Measurements from ENCODE around the gene SFXN2.
"Not testable (repeated sequence)": the region's sequence is repeated elsewhere in the genome, so short reads cannot be mapped to it uniquely, and the experiment has no call there.

The SFXN2 gene

DNA sequence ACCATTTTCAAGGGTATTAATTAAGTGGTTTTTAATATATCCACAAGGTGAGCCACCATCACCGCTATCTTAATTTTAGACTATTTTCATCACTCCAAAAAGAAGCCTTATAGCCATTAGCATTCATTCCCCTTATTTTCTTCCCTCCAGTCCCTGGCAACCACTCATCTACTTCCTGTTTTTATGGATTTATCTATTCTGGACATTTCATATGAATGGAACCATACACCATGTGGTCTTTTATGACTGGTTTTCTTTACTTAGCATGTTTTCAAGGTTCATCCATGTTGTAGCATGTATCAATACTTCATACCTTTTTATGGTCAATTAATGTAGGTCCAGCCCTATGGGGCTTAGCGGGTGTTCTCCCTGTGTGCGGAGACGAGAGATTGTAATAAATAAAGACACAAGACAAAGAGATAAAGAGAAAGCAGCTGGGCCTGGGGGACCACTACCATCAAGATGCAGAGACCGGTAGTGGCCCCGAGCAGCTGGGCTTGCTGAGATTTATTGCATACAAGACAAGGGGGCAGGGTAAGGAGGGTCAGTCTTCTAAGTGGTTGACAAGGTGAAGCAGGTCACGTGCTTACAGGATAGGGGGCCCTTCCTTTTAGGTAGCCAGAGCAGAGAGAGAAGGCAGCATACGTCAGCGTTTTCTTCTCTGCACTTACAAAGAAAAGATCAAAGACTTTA lies 44.0 kb downstream of the SFXN2 start:
- DNase-seq = no peak

DNA sequence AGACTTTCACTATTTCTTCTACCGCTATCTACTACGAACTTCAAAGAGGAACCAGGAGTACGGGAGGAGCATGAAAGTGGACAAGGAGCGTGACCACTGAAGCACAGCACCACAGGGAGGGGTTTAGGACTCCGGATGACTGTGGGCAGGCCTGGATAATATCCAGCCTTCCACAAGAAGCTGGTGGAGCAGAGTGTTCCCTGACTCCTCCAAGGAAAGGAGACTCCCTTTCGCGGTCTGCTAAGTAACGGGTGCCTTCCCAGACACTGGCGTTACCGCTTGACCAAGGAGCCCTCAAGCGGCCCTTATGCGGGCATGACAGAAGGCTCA lies 44.5 kb downstream of the SFXN2 start:
- DNase-seq = not testable (repeated sequence)

DNA sequence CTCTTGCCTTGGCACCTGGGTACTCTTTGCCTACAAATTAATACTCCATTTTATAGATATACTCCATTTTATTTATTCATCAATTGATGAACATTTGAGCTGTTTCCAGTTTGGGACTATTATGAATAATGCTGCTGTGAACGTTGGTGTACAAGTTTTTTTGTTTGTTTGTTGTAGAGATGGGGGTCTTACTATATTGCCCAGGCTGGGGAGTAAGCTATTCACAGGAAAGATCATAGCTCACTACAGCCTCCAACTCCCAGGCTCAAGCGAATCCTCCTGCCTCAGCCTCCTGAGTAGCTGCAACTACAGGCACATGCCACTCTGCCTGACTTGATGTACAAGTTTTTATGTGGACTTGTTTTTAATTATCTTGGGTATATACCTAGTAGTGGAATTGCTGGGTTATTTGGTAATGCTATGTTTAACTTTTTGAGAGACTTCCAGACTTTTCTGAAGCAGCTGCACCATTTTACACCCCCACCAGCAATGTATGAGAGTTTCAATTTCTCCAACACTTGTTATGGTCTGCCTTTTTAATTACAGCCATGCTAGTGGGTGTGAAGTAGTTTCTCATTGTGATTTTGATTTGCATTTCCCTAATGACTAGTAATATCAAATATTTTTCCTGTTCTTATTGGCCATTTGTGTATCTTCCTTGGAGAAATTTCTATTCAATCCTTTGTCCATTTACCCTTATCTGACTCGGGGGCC lies 45.2 kb downstream of the SFXN2 start:
- no peak for DNase-seq

DNA sequence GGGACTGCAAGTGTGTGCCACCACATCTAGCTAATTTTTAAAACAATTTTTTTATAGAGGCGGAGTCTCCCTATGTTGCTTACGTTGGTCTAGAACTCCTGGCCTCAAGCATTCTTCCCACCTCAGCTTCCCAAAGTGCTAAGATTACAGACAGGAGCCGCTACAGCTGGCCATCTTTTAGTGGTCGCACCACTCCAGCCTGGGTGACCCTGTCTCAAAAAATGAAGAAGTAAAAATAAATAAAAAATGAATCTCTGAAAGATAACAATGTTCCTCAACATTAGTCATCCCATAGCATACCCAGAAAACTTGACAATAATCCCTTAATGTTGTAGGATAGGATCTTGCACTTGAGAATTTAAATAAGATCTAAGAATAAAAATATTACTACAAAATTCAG lies 47.5 kb downstream of the SFXN2 start:
- no peak for DNase-seq

DNA sequence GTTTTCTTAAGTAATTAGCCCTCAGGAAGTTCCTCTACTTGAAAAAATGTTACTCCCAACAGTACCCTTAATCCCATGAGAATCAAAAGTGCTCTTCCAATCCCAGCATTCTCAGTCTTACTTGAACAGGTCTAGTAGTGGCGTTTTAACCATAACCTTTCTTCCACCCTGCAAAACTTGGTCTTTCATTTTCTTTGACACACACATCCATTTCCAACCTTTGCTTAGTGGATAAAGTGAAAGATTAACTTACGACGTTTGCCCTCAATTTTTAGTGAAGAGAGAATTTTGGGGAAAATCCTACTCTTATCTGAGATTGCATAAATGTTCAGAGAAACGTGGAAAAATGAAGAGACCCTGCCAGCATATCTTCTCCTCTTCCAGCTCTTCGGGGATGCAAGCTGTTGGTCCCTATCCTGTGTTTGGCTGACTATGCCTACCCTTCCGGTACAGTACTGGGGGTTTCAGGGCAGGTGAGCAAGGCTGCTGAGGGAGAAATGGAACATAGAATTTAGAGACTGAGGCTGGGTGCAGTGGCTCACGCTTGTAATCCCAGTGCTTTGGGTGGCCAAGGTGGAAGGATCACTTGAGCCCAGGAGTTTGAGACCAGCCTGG lies 48.1 kb downstream of the SFXN2 start:
- no peak for DNase-seq

DNA sequence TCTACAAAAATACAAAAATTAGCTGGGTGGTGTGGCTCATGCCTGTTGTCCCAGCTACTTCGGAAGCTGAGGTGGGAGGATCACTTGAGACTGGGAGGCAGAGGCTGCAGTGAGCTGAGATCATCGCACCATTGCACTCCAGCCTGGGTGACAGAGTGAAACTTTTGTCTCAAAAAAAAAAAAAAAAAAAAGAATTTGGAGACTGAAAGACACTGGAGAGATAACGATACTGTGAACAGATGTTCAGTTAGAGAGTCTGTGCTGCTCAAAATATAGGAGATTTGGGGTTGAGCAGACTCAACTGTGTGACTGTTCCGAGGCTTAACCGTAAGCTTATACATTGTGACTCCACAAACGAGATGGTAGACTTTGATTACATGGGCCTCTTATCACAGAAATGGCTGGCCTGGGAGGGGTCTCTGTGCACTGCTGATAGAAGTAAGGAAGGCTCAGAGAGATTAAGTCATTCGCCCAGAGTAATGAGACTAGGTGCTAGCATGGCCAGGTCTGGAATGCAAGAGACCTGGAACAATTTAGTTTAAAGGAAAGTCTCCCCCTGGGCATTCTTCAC lies 48.7 kb downstream of the SFXN2 start:
- no peak for DNase-seq

DNA sequence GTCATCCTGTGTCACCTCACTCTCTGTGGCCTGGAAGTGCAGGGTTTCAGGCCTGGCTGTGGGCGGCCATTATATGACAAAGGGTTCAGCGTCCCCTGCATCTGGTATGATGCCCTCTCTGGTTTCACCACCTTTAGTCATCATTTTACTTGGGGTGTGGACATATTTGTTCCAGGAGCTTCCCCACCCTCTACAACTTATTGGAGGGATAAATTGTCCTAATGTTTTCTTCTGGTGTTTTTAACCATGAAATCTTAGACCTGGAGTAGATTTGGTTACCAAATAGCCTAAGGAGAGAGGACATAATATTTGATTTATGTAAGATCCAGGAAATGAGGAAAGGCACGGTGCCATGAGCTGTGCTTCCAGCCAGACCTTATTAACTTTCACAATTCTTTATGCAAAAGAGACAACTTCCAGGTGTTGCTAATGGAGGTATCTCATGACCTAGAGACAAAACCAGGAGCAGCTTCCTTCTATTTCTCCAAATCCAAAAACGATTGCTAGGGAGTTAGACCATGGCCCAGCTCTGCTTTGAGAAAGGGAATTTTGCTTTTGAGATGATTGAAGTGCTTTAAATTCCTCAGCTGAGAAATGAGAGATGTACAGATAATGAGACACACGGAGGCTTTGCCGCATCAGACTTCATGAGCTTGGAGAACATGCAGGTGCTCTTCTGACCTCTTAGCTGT lies 50.2 kb downstream of the SFXN2 start:
- DNase-seq = no peak

DNA sequence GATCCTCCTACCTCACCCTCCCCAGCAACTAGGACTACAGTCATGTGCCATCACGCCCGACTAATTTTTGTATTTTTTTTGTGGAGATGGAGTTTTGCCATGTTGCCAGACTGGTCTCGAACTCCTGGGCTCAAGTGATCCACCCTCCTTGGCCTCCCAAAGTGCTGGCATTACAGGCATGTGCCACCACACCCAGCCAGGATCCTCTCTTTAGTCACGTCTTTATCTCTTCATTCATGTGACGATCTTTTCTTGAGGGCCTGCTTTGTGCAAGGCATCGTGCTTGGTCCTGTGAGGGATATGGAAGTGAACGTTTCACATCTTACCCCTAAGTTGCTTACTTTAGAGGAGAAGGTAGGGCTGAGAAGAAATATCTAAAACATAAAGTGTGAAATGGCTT lies 50.9 kb downstream of the SFXN2 start:
- no peak for DNase-seq

DNA sequence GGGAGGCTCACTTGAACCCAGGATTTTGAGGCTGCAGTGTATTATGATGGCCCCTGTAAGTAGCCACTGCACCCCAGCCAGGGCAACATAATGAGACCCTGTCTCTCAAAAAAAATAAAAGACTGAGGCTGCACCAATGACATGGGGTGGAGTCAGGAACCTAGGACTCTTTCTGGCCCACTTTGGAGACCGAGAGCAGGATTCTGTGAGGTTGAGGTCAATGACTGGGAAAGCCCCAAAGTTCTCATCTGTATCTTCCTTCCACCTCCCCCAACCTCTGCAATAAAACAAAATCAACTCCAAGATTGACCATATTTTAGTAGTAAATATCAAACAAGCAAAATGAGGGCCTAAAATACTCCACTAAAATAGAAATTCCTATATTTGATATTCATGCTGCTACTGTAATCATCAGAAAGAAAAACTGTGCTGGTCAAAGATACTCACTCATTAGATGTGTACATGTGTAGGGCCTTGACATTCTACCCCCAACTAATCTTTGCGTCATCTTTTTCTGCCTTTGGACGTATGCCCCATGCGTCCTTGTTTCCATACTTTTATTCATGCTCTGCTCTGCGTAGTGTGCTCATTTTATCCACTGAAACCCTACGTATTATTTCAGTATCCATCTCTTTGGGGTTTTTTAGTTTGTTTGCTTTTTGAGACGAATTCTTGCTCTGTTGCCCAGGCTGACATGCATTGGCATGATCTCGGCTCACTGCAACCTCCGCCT lies 53.2 kb downstream of the SFXN2 start:
- DNase-seq = no peak

DNA sequence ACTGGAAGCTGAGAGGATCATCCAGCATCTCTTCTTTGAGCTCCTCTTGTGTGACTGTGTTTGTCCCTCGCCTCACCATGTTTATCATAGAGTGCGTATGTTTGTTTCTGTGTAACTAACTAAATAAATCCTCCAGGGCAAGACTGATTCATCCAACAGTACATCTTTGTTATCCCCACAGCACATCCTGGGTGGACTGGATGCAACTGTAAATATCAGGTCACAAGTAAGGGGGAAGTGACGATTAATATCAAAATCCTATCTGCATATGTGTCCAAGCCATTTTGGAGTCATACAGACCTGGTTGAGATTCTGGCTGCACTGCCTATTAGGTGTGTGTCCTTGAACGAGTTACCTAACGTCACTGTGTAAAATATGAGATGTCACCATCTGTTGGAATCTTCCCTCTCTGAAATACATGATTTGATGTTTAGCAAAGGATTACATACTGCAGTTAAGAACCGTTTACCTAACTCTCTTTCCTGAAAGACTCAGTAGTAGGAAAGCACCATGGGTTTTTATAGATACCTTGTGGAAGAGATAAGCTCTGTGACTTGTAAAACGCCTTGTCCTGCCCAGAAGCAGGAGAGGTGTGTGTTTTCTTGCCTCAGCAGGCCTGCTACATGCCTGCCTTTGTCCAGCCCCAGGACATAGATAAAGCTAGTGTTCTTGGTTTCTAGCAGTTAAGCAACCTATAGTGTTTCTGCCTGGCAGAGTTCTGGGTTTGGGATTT lies 55.1 kb downstream of the SFXN2 start:
- DNase-seq = no peak

DNA sequence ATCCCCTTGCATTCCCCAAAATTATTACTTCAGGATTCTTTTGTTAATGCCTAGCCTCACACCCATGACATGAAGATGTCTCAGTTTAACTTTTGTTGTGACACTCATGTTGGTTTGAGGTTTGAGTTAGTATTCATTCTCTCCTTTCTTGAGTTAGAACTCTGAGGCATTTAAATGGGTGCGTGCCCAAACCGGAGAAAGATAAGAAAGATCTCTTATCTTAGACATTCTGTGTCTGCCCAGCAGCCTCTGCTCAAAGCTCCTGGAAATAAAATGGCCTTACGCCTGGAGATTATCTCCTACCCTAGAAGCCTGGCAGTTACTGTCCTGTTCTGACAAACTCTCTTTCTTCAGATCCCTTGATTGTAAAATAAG lies 55.7 kb downstream of the SFXN2 start:
- DNase-seq = no peak

DNA sequence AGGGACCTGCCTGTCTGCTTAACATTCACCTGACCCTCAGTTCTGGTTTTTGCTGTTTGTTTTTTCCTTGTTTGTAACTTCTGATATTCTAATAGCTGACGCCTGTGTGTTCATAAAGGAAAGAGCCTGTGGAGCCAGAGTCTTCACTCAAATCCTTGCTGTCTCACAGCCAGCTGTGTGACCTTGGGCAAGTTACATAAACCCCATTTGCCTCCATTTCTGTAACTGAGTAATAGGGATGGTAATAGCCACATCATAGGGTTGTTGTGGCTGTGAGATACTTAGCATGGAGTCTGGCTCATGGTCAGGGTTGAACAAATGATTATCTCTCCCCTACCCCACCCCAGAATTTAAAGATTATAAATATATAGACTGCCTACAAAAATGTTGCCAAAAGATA lies 56.4 kb downstream of the SFXN2 start:
- DNase-seq = no peak

DNA sequence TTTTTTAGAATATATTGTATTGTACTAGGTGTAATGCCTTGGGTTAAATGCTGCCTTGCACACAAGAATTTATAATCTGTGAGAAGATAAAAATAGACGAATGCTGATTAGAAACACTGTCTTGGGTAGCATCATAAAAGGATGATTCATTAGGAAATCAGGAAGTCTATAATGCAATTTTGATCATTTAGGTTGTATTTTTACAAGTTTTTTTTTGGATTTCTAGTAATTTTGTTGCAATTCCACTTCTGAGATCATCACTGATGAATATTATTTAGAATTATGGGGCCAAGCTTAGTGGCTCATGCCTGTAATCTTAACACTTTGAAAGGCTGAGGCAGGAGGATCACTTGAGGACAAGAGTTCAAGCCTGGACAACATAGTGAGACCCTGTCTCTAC lies 58.9 kb downstream of the SFXN2 start:
- DNase-seq = no peak

DNA sequence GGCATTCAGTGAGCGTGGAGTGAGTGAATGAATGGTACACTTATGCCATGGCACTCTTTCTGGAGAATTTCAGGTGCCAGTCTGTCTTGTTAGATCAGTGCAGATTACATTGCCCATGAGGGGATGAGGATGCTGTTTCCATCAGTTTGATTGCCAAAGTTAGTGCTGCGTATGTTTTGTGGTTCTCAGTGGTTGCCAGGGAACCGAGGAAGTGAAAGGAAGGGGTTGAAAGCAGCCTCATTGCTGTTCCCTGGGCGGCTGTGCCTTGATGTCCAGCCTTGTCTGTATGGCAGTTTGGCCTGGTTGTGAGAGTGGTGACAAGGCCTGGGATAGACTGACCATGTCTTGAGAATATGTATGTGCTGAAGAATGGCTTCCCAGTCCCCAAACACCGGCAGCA lies 59.5 kb downstream of the SFXN2 start:
- no peak for DNase-seq

DNA sequence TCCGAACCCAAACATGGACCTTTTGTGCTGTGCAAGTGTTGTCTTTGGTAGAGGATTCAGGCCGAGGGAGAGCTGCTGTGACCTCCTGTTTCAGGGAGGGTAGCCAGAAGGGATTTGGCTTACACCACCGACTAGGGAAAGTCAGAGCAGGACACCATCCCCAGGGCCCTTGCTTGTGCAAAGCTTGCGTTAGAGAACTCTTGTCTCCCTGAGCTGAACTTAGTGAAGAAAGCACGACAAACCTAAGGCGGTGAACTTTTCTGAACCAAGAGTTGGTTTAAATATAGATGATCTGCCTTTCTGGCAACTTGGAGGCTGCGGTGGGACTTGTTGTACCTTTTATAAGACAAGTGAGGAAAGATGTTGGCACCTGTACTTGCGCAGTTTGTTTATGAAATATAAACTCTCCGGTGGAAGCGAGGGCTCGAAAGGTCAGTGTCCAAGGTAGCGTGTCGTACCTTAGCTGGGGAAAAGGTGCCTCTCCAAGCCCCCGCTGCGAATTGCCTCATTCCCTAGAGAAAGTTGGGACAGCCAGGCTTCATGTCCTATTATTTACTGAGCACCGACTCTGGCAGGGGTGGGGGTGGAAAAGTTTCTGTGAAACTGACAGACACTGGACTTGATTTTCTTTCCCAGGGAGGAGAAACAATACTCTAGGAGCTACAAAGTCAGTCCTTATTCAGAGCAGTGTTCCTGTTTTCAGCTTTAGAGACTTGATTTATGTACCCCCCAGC lies 60.9 kb downstream of the SFXN2 start:
- no peak for DNase-seq

DNA sequence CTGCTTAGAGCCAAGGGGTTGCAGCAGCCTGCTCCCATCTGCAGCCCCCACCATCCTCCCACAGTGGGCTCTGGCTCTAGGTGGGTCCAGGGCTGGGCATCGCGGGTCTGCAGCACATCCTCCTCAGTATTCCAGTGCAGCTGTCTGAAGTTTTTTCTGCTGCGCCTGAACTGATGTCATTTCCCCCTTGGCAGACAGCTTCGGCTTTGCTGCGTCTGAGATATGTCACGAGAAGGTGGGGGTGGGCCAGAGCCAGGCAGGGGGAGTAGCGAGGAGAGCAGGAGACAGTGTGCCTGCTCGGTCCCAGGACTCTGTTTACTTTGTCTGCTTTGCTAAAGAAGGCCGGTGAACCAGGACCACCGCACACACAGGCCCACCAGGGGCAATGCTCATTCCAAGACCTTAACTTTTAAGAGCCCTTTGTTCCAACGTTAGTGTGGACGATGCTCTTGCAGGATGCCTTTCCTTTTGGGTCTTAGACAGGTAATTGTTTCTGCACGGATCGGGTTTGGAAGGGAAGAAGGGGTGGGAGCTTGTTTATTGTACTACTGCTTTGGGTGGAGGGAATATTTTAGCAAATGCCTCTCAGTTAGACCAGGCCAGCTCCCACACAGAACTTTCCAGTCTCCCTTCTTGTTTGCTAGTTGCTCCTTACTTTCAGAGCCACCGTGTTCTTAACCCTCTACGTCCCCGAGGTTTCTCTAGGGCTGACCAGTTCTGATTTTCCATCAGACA lies 61.7 kb downstream of the SFXN2 start:
- DNase-seq = no peak

DNA sequence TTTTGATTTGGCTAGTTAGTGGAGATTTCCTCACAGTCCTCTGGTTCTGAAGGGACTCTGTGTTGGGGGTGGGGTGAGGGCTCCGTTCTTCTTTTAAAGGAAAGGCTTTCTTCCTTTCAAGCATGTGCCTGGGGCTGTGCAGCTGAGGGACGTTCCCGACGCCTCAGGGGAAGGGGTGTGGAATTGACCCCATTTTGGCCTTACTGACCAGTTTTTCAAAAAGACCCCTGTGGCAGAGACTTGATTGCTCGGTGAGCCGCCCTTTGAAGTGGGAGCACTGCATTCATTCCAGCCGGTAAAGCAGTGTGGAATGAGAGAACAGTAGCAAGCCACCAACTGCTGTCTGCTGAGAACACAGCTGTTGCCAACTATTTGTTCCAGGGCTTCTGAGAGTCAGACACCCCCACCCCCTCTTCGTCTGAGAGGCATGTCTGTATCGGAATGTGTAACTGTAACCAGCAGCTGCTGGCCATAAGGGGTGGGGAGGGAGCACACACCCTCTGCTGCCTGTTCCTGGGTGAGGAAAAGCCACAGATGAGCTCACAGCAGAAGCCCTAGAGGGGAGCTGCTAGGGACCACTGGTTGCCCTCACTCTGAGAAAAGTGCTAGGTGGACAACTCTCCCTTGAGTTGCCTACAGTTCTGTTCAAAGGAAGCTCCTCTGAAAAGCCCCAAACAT lies 62.5 kb downstream of the SFXN2 start:
- no peak for DNase-seq

DNA sequence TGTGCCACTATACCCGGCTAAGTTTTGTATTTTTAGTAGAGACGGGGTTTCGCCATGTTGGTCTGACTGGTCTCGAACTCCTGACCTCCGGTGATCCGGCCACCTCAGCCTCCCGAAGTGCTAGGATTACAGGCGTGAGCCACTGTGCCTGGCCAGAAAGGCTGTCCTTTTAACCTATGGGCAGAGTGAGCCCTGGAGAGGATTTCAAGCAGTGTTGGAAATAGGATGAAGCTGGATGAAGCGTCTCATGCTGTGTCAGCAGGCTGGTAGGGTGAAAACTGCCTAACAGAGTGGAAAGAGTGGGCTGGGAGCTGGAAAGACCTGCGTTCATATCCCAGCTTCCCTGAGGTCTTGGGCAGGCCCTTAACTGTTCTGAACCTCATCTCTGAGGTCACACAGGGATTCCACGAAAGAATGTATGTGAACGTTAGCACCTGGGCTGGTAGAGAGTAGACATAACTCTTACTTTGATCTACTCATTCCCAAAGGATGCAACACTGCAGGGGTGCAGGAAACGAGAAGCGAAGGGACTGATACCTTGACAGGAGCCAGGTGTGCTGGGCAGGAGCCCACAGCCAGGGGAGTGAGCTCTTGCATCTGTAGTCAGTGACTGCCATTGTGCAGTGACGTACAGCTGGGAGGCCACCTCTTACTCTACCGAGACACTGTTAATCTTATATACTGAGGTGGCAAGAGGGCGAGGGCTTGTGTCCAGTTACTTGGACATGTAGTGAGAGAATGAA lies 63.4 kb downstream of the SFXN2 start:
- DNase-seq = no peak

DNA sequence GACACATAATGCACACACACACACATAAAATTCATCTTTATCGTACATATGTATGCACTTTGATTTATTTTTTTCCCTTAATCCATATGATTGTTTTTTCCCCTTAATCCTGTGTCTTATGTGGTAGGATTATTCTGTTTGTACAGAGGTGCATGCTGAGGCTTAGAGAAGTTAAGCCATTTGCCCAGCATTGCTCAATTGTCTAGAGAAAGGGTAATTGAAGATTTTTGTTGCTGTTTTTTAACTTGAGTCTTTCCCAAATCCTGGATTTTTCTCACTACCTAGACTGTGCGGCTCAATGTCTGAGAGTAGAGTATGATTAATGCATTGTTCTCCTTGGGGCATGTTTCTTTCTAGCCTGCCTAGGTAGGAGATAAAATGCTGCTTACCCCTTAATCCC lies 64.3 kb downstream of the SFXN2 start:
- no peak for DNase-seq
